HG02840 (cell line): ENCODE data around the gene IKZF4.

Experiments used
- ATAC-seq: cut with Tn5 transposase; IDR thresholded peaks from one replicate; pipeline ENCODE4 v1.9.1; 2021; ENCODE audit warnings: mild to moderate bottlenecking, moderate library complexity, moderate number of reproducible peaks; ENCODE audit not compliant: unreplicated experiment, low FRiP score

Gene IKZF4

DNA sequence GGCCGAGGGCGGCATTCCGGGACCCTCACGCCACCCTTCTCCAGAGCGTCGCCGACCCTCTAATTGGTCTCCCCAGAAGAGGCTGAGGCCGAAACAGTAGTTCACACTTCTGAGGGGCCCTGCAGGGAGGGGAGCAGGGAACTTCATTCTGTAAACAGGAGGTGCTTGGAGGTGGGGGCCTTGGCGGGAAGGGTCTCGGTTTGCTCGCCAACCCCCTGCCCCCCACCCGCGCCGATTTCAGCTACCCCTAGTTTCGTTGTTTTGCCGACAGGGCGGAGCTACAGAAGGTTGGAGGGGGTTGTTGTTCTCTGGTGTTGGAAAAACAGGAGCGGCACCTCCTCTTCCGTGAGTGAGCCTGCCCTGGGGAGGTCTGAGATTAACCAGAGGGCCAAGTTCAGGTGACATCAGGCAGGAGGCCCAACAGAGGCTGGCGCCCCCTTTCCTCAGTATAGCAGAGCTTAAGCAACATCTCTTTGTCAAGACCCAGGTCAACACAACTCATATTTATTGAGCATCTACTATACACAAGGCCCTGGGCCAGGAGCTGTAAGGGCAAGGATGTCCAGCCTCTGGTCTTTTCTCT is 59.8 kb downstream of the IKZF4 start:
- no peak for ATAC-seq

DNA sequence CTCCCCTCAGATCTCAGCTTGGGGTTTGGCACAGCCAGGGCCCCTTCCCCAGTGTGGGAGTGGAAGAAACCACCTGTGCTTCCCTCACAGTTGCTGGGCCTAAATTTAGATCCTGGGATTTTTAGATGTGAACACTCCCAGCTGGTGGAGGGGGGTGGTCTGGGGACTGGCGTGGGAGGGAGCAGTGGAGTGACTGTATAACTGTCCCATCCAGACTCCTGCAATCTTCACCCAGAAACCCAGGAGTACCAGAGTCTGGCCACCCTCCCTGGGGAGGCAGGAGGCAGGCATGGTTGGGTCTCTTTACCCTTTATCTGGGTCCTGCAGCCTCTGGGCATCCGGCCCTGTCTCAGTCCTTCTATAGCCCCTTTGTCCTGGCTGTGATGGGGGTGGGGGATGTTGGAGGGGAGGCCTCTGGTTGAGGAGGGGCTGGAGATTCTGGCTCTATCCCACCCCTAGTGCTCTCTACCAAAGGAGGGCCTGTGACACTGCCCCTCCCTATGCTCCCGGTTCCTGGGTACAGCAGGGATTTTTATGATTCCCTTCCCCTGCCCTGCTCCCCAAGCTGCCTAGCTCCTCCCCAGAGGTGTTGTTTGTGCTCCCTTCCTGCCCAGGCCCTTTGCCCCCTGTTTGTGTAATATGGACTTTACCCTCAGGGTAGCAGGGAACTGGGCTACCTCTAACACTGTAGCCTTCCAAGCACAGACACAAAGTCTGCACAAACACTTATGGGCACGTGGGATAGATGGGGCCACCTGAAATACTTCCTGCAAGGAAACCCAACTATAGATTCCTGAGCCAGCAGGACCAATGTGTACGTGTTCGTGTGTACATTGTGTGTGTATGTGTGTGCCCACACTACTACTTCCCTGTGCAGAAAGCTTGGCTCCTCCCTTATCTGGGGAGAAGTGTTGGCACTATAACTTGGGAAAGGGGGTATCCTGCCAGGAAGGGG is 60.8 kb downstream of the IKZF4 start:
- ATAC-seq: no peak

DNA sequence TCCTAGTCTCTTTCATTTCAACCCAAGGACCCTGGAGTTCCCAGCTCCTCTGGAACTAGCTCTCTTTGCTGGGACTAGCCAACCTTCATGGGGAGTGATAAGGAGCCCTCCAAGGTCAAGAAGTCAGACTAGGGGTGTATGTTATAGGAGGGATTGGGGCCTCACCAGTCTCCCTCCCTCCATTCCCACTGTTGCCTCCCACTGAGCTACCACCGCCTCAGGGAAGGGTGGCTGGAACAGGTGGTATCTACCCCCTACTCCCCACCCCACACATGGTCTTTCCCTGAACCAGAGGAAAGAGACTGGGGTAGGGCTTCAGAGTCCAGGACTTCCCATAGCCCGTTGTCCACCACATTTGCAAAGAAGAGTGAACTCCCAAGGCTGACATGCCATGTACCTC is 61.5 kb downstream of the IKZF4 start:
- no peak for ATAC-seq

DNA sequence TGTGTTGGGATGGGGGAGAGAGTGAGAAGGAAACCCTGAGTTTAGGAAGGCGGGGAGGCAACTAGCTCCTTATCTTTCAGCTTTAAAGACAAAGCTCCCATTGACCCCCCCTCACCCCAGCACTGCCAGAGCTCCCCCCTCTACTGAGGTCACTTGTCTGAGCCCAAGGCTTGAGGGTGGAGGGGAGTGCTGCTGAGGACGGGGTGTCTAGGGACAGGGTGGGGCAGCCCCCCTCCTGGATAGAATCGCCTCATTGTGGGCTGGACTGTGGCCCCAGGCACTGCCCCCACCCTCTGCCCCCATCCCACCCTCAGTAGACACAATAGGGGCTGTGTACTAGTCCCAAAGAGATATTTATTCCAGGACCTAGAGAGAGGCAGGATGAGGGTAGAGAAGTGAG is 62.1 kb downstream of the IKZF4 start:
- no peak for ATAC-seq

DNA sequence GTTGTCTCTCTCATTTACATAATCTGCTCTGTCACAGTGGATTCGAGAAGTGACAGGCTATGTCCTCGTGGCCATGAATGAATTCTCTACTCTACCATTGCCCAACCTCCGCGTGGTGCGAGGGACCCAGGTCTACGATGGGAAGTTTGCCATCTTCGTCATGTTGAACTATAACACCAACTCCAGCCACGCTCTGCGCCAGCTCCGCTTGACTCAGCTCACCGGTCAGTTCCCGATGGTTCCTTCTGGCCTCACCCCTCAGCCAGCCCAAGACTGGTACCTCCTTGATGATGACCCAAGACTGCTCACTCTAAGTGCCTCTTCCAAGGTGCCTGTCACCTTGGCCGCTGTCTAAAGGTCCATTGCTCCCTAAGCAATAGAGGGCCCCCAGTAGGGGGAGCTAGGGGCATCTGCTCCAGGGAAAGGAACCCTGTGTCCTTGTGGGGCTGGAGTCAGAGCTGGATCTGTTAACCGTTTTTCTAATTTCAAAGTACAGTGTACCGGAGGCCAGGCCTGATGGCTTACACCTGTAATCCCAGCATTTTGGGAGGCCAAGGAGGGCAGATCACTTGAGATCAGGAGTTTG is 64.2 kb downstream of the IKZF4 start:
- ATAC-seq: no peak

DNA sequence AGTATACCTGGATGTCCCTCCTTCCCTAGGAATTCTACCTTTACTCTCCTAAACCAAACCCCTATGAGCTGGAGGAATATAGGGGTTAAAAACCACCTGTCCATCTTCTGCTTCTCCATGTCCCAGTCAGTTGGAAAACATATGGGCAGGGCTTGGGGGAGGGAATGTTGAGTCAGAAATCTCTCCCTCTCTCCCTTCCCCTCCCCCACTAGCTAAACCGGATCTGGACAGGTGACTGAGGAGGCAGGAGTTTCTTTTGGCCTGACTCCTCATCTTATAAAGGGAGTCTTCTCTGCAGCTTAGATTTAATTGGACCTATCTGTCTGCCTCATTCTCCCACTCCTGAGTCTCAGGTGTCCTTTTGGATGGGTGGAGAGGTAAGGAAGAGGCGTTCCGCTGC is 65.3 kb downstream of the IKZF4 start:
- no peak for ATAC-seq

DNA sequence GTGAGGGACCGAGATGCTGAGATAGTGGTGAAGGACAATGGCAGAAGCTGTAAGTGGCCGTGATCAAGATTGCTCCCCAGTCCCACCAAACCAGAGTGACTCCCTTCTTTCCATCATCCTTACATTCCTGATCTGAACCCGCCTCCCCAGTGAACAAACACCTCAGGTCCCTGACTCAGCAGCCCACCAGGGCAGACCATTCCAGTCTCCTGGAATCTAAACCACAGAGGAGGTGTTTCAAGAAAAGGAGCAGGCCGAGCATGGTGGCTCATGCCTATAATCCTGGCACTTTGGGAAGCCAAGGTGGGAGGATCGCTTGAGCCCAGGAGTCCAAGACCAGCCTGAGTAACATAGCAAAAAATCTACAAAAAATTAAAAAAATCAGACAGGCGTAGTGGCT is 65.8 kb downstream of the IKZF4 start:
- ATAC-seq: no peak

DNA sequence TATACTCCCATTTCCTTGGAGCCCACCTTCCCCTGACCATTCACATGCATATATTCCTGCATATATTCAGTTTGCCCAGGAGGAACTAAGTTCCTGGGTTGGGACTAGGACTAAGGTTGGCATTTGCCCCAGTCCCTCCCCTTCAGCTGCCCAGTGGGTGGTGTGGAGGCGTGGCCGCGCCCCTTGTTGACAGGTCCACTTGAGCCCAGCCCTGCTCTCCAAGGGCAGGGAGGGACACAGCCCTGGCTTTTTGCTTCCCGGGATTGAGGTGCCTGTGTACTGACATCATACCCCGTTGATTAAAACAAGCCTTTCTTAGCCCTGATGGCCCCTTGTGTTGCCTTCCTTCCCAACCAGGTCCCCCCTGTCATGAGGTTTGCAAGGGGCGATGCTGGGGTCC is 66.4 kb downstream of the IKZF4 start:
- no peak for ATAC-seq
